ENCODE data around the gene MYH14.

- TF ChIP-seq POLR2A (IDR thresholded peaks at IDR 0.05) = no peak
- TF ChIP-seq, protein P1, sequence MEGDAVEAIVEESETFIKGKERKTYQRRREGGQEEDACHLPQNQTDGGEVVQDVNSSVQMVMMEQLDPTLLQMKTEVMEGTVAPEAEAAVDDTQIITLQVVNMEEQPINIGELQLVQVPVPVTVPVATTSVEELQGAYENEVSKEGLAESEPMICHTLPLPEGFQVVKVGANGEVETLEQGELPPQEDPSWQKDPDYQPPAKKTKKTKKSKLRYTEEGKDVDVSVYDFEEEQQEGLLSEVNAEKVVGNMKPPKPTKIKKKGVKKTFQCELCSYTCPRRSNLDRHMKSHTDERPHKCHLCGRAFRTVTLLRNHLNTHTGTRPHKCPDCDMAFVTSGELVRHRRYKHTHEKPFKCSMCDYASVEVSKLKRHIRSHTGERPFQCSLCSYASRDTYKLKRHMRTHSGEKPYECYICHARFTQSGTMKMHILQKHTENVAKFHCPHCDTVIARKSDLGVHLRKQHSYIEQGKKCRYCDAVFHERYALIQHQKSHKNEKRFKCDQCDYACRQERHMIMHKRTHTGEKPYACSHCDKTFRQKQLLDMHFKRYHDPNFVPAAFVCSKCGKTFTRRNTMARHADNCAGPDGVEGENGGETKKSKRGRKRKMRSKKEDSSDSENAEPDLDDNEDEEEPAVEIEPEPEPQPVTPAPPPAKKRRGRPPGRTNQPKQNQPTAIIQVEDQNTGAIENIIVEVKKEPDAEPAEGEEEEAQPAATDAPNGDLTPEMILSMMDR (IDR thresholded peaks at IDR 0.05) = no peak
- TF ChIP-seq POLR2AphosphoS5 (IDR thresholded peaks at IDR 0.05) = no peak
Measured at GRCh38 chr19:50175924-50176323, 27.5 kb upstream of the MYH14 start.
